SK-N-SH (cell line): ENCODE measurements around the gene C3orf85. TPM values are rescaled to one million over a fixed set of nuclear protein-coding genes. Genes with fewer than 3 reads are reported as not detected.

Source experiments
- CTCF ChIA-PET: fragments of 300-600, 350-600 bp; formaldehyde crosslinking; extraction: SDS; loops from one replicate; lab custom pipeline; 2021; lab: Yijun Ruan, JAX
- POLR2A ChIA-PET: fragments of 350-600 bp; sonication (Branson Sonifier 250); formaldehyde crosslinking; extraction: SDS; loops from one replicate; lab custom pipeline; 2020; ENCODE audit warnings: antibody characterized with exemption, inconsistent platforms; lab: Yijun Ruan, JAX
- DNase-seq: peaks from one replicate; pipeline ENCODE4 v3.0.0; 2012
- H2AFZ ChIP-seq: fragments of 200-600 bp; sonication (generic); 2 replicates; pipeline ENCODE4 v1.8.1; 2016; ENCODE audit warnings: antibody characterized with exemption, mild to moderate bottlenecking, low read depth
- H3F3A ChIP-seq: fragments of 200-600 bp; sonication (generic); replicated peaks from 2 replicates; pipeline ENCODE3; 2016; ENCODE audit warnings: antibody characterized with exemption, mild to moderate bottlenecking; ENCODE audit not compliant: insufficient read depth
- H3K27ac ChIP-seq, 2 experiments: fragments of 200-500 bp in 1 of 2; fragments of 200-600 bp in 1 of 2; sonication (Bioruptor generic) in 1 of 2; sonication (generic), shearing (Covaris generic) in 1 of 2; 2 replicates each; pipeline versions ENCODE4 v1.5.1 to v1.6.1; 2014 to 2016; ENCODE audit warnings: low read depth in 2 of 2, inconsistent platforms in 1 of 2, low read length in 1 of 2, mild to moderate bottlenecking in 1 of 2, mixed read lengths in 1 of 2
- H3K27me3 ChIP-seq: fragments of 200-600 bp; sonication (generic), shearing (Covaris generic); 2 replicates; pipeline ENCODE4 v1.6.1; 2016; ENCODE audit warnings: mixed run types; ENCODE audit not compliant: insufficient read depth
- H3K36me3 ChIP-seq, 2 experiments: fragments of 200-500 bp in 1 of 2; fragments of 200-600 bp in 1 of 2; sonication (Bioruptor generic) in 1 of 2; sonication (generic) in 1 of 2; replicated peaks in 1 of 2; 2 replicates each; pipeline versions ENCODE3 to v1.5.1; 2014 to 2016; ENCODE audit warnings: low read length in 1 of 2, mild to moderate bottlenecking in 1 of 2; ENCODE audit not compliant: insufficient read depth in 2 of 2, control insufficient read depth in 1 of 2
- H3K4me1 ChIP-seq, 2 experiments: fragments of 200-500 bp in 1 of 2; fragments of 200-600 bp in 1 of 2; sonication (Bioruptor generic) in 1 of 2; sonication (generic), shearing (Covaris generic) in 1 of 2; 2 replicates each; pipeline versions ENCODE4 v1.5.1 to v1.6.1; 2014 to 2016; ENCODE audit warnings: low read depth in 1 of 2, low read length in 1 of 2, mixed run types in 1 of 2; ENCODE audit not compliant: insufficient read depth in 2 of 2, control insufficient read depth in 1 of 2
- H3K4me2 ChIP-seq: fragments of 200-600 bp; sonication (generic), shearing (Covaris generic); 2 replicates; pipeline ENCODE4 v1.6.1; 2017; ENCODE audit warnings: mixed run types
- H3K4me3 ChIP-seq, 2 experiments: fragments of 200-500 bp in 1 of 2; fragments of 200-600 bp in 1 of 2; sonication (Bioruptor generic) in 1 of 2; sonication (generic), shearing (Covaris generic) in 1 of 2; 2 replicates each; pipeline versions ENCODE4 v1.5.1 to v1.8.1; 2014 to 2016; ENCODE audit warnings: low read depth in 2 of 2, inconsistent platforms in 1 of 2, low read length in 1 of 2, mild to moderate bottlenecking in 1 of 2, mixed read lengths in 1 of 2, moderate library complexity in 1 of 2
- H3K79me2 ChIP-seq: fragments of 200-600 bp; sonication (generic); 2 replicates; pipeline ENCODE4 v1.8.1; 2017; ENCODE audit warnings: mild to moderate bottlenecking; ENCODE audit not compliant: insufficient read depth
- H3K9ac ChIP-seq: fragments of 200-600 bp; sonication (generic); 2 replicates; pipeline ENCODE4 v1.6.1; 2017; ENCODE audit warnings: mixed run types
- H3K9me2 ChIP-seq: fragments of 200-600 bp; sonication (generic); 2 replicates; pipeline ENCODE4 v1.6.1; 2017; ENCODE audit warnings: mixed run types
- H3K9me3 ChIP-seq: fragments of 200-600 bp; sonication (generic); 2 replicates; pipeline ENCODE4 v1.6.1; 2017; ENCODE audit warnings: mixed run types, mild to moderate bottlenecking, moderate library complexity
- H4K20me1 ChIP-seq: fragments of 200-600 bp; sonication (generic); 2 replicates; pipeline ENCODE4 v1.6.1; 2017; ENCODE audit warnings: mild to moderate bottlenecking, mixed run types; ENCODE audit not compliant: insufficient read depth
- GATA2 ChIP-seq: sonication (generic); formaldehyde crosslinking; IDR thresholded peaks from 2 replicates; pipeline ENCODE4 v1.5.0; 2020; ENCODE audit warnings: mild to moderate bottlenecking, missing genetic modification reagents
- IRF3 ChIP-seq: fragments of 150-350 bp; IDR thresholded peaks from 2 replicates; pipeline ENCODE4 v1.6.1; 2016; ENCODE audit warnings: mild to moderate bottlenecking, low read depth, low read length
- NFIC ChIP-seq: IDR thresholded peaks from 2 replicates; pipeline ENCODE4 v1.4.0; 2012; ENCODE audit warnings: borderline replicate concordance
- PBX3 ChIP-seq: IDR thresholded peaks from 2 replicates; pipeline ENCODE4; 2012
- REST ChIP-seq: IDR thresholded peaks from 2 replicates; pipeline ENCODE4 v1.6.1; 2012; ENCODE audit warnings: mild to moderate bottlenecking, low read depth, low read length, moderate library complexity
- SIN3A ChIP-seq: IDR thresholded peaks from 2 replicates; pipeline ENCODE4 v1.6.1; 2012; ENCODE audit warnings: low read depth, mild to moderate bottlenecking, low read length, moderate library complexity, borderline replicate concordance
- USF2 ChIP-seq: fragments of 150-350 bp; IDR thresholded peaks from 2 replicates; pipeline ENCODE4 v1.6.1; 2017; ENCODE audit warnings: antibody characterized with exemption, low read length, low read depth, borderline replicate concordance
- WGBS: methylation state at CpG from one replicate; pipeline ENCODE4 v1.1.6; 2017; ENCODE audit warnings: low lambda C conversion rate; 5-methylcytosine and 5-hydroxymethylcytosine counted together
- polyA plus RNA-seq, 3 experiments: library from polyadenylated mRNA; depleted of rRNA; stranded (reverse); fragments of >200 nt; gene quantifications; 2 replicates each; pipeline ENCODE4 v1.2.3, GENCODE V29; 2012

Gene C3orf85
- polyA plus RNA-seq, 1 of the 3 experiments (the other 2 are of a cell fraction) = not detected

- TF ChIP-seq USF2 = no peak
These were observed 29.4 kb downstream of the C3orf85 start (continued) for GRCh38 chr3:109165905-109166304.

GRCh38 chr3:109171479-109171878 is 35.0 kb downstream of the C3orf85 start:
- TF ChIP-seq SIN3A = no peak
- no peak for TF ChIP-seq IRF3
- TF ChIP-seq NFIC = no peak
- no peak for TF ChIP-seq GATA2 (CRISPR knock-in tag)
- no peak for TF ChIP-seq USF2
- no peak for TF ChIP-seq REST
- TF ChIP-seq PBX3 = no peak
- no peak overlapping the region for H3K27ac ChIP-seq
- H4K20me1 ChIP-seq = no peaks in the 10 kb centered on the region
- WGBS = 79% methylated on average over 3 of the region's 3 CpGs
- H3K9ac ChIP-seq = no peak overlapping the region
- no peak overlapping the region for H3K4me2 ChIP-seq
- H3F3A ChIP-seq = no peaks in the 10 kb centered on the region
- ChIA-PET CTCF (no interaction called here), POLR2A (no interaction called here)
- H3K4me3 ChIP-seq = no peak overlapping the region
- no peaks in the 10 kb centered on the region for H3K79me2 ChIP-seq
- no peaks in the 10 kb centered on the region for H3K36me3 ChIP-seq
- no peak for DNase-seq
- H3K9me2 ChIP-seq = no peaks in the 10 kb centered on the region
- H3K9me3 ChIP-seq = no peaks in the 10 kb centered on the region
- H3K27me3 ChIP-seq = no peaks in the 10 kb centered on the region
- no peak overlapping the region for H2AFZ ChIP-seq
- H3K4me1 ChIP-seq = no peaks in the 10 kb centered on the region
